ENCODE data around the gene PCNT.

- TF ChIP-seq CTCF (conservative IDR thresholded peaks at IDR 0.05 in 1 of 2, IDR thresholded peaks at IDR 0.05 in 1 of 2; ENCODE audit: extremely low read depth in 1 of 2, insufficient read depth in 1 of 2, low read depth in 1 of 2, low read length in 2 of 2) (no peak), EZH2 (IDR thresholded peaks at IDR 0.05; ENCODE audit: borderline replicate concordance, low read length) (no peak)
Observed at GRCh38 chr21:46443910-46444309, 120.0 kb downstream of the PCNT start.

Measured in mammary epithelial cell (primary cell).